OCI-LY3 (cell line): ENCODE data around the gene CHAD.

Source experiments
- EZH2phosphoT487 ChIP-seq: fragments of 200-600 bp; shearing (Covaris generic); IDR thresholded peaks from 2 replicates; pipeline ENCODE4 v1.6.1; 2018; ENCODE audit warnings: antibody characterized with exemption, mixed run types, low read depth
- TF ChIP-seq, protein P1 (sequence below): fragments of 200-600, 300-600 bp; sonication (generic); IDR thresholded peaks from 2 replicates; pipeline ENCODE4 v1.5.1; 2014; ENCODE audit warnings: antibody characterized with exemption, low read length, low read depth

DNA sequence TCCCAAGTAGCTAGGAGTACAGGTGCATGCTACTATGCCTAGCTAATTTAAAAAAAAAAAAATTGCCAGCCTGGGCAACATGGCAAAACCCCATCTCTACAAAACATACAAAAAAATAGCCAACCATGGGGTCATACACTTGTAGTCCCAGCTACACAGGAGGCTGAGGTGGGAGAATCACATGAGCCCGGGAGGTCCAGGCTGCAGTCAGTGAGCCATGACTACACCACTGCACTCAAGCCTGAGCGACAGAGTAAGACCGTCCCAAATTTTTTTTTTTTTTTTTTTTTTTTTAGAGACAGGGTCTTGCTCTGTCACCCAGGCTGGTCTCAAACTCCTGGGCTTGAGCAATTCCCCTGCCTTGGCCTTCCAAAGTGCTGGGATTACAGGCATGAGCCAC lies 14.8 kb downstream of the CHAD start:
- TF ChIP-seq, protein P1, sequence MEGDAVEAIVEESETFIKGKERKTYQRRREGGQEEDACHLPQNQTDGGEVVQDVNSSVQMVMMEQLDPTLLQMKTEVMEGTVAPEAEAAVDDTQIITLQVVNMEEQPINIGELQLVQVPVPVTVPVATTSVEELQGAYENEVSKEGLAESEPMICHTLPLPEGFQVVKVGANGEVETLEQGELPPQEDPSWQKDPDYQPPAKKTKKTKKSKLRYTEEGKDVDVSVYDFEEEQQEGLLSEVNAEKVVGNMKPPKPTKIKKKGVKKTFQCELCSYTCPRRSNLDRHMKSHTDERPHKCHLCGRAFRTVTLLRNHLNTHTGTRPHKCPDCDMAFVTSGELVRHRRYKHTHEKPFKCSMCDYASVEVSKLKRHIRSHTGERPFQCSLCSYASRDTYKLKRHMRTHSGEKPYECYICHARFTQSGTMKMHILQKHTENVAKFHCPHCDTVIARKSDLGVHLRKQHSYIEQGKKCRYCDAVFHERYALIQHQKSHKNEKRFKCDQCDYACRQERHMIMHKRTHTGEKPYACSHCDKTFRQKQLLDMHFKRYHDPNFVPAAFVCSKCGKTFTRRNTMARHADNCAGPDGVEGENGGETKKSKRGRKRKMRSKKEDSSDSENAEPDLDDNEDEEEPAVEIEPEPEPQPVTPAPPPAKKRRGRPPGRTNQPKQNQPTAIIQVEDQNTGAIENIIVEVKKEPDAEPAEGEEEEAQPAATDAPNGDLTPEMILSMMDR, result no peak
- no peak for TF ChIP-seq EZH2phosphoT487
